Spleen (tissue), 7 donors: ENCODE measurements around the gene RYR2.

Experiments used
- POLR2AphosphoS5 ChIP-seq, 3 donors: sonication (generic); formaldehyde crosslinking; IDR thresholded peaks; one replicate each; pipeline ENCODE4 v1.5.1; 2017; ENCODE audit warnings: antibody characterized with exemption in 3 of 3
- TF ChIP-seq, protein P1 (sequence below), 11 experiments: fragments of 200-600 bp in 7 of 11; fragments of 450-650 bp in 4 of 11; sonication (generic) in 4 of 11; IDR thresholded peaks in 8 of 11; conservative IDR thresholded peaks in 3 of 11; 1 replicate in 7 of 11; 2 replicates in 4 of 11; pipeline versions ENCODE4 v1.4.0 to v1.8.0; 2016 to 2021; ENCODE audit warnings: antibody characterized with exemption in 11 of 11, inconsistent platforms in 4 of 11, mild to moderate bottlenecking in 1 of 11
- donor health status: DM: no; HTN: no; CAD: no; lungs with moderate emphysema.
- donor health status: DM: no; HTN: no; CAD: no.
- donor health status: DM: no; HTN: no; CAD: no.

DNA sequence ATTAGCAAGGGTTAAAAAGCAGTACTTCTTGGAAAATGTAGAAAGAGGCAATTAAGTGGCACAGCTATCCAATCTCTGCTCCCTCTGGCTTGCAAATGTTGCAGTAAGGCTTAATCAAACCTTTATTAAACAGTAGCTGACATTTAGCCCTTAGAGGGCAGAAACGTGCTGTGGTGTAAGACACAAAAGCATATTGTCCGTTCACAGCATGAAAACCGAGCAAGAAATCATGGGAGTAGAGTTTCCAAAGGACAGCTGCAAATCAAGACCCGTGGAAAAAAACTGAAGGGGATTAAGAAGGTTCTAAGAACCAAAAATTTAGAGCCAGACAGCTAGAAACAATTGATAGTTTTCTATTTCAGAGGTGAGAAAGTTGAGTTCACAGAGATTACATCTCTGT lies 835.6 kb downstream of the RYR2 start:
- TF ChIP-seq POLR2AphosphoS5 (IDR thresholded peaks at IDR 0.05): no peak
- TF ChIP-seq, protein P1, sequence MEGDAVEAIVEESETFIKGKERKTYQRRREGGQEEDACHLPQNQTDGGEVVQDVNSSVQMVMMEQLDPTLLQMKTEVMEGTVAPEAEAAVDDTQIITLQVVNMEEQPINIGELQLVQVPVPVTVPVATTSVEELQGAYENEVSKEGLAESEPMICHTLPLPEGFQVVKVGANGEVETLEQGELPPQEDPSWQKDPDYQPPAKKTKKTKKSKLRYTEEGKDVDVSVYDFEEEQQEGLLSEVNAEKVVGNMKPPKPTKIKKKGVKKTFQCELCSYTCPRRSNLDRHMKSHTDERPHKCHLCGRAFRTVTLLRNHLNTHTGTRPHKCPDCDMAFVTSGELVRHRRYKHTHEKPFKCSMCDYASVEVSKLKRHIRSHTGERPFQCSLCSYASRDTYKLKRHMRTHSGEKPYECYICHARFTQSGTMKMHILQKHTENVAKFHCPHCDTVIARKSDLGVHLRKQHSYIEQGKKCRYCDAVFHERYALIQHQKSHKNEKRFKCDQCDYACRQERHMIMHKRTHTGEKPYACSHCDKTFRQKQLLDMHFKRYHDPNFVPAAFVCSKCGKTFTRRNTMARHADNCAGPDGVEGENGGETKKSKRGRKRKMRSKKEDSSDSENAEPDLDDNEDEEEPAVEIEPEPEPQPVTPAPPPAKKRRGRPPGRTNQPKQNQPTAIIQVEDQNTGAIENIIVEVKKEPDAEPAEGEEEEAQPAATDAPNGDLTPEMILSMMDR (IDR thresholded peaks at IDR 0.05 in 8 of 11, conservative IDR thresholded peaks at IDR 0.05 in 3 of 11): no peak
